B cell (primary cell): ENCODE measurements around the gene MAP2K5. TPM values are rescaled to one million over a fixed set of nuclear protein-coding genes. Genes with fewer than 3 reads are reported as not detected.

Experiments used
- ATAC-seq: fragments of 200-7000 bp; cut with Tn5 transposase; one replicate; pipeline ENCODE4 v1.10.0; 2021; ENCODE audit warnings: low read depth, mild to moderate bottlenecking, moderate number of reproducible peaks, moderate library complexity
- CTCF ChIA-PET: fragments of 350-600 bp; sonication (Branson Sonifier 250); formaldehyde crosslinking; loops from one replicate; lab custom pipeline; 2021; ENCODE audit warnings: antibody characterized with exemption, inconsistent platforms; lab: Charles Lee
- POLR2A ChIA-PET: fragments of 350-600 bp; sonication (Branson Sonifier 250); formaldehyde crosslinking; loops from one replicate; lab custom pipeline; 2021; ENCODE audit warnings: antibody characterized with exemption; lab: Charles Lee
- DNase-seq: peaks from one replicate; pipeline ENCODE4 v3.0.0; 2013
- H2AFZ ChIP-seq: 2 replicates; pipeline ENCODE4 v1.6.1; 2012; ENCODE audit warnings: mild to moderate bottlenecking, low read depth, low read length; ENCODE audit not compliant: insufficient read depth, poor library complexity, severe bottlenecking
- H3K27ac ChIP-seq, 2 donors: 1 replicate in 1 of 2; 2 replicates in 1 of 2; pipeline ENCODE4 v1.5.1; 2012 to 2013; ENCODE audit warnings: low read length in 2 of 2, mild to moderate bottlenecking in 2 of 2, moderate library complexity in 1 of 2
- H3K27me3 ChIP-seq, 4 experiments: fragments of 200-600 bp in 1 of 4; sonication (generic) in 1 of 4; replicated peaks in 1 of 4; 1 replicate in 2 of 4; 2 replicates in 2 of 4; pipeline versions ENCODE4 v1.6.1 to v1.7.0; 2013 to 2016; ENCODE audit warnings: low read length in 3 of 4, mild to moderate bottlenecking in 2 of 4, mixed read lengths in 1 of 4, moderate library complexity in 1 of 4; ENCODE audit not compliant: insufficient read depth in 4 of 4, control insufficient read depth in 3 of 4; ENCODE audit errors: control extremely low read depth in 1 of 4
- H3K36me3 ChIP-seq, 2 experiments: replicated peaks in 1 of 2; 1 replicate in 1 of 2; 2 replicates in 1 of 2; pipeline versions ENCODE4 v1.6.1 to v1.7.1; 2013; ENCODE audit warnings: low read length in 1 of 2; ENCODE audit not compliant: insufficient read depth in 2 of 2, control insufficient read depth in 1 of 2; ENCODE audit errors: control extremely low read depth in 1 of 2, extremely low read depth in 1 of 2
- H3K4me1 ChIP-seq, 2 donors: fragments of 200-600 bp in 1 of 2; sonication (generic) in 1 of 2; 1 replicate in 1 of 2; 2 replicates in 1 of 2; pipeline versions ENCODE4 v1.5.1 to v1.6.1; 2013 to 2017; ENCODE audit warnings: low read length in 2 of 2; ENCODE audit not compliant: control insufficient read depth in 2 of 2, insufficient read depth in 2 of 2
- H3K4me2 ChIP-seq: replicated peaks from 2 replicates; pipeline ENCODE3; 2012; ENCODE audit warnings: mild to moderate bottlenecking, low read depth, low read length; ENCODE audit not compliant: poor library complexity, severe bottlenecking
- H3K4me3 ChIP-seq, 5 experiments: fragments of 200-600 bp in 1 of 5; sonication (generic) in 1 of 5; 1 replicate in 3 of 5; 2 replicates in 2 of 5; pipeline versions ENCODE4 v1.5.1 to v1.7.0; 2011 to 2016; ENCODE audit warnings: low read length in 4 of 5, mild to moderate bottlenecking in 4 of 5, low read depth in 2 of 5, control low read depth in 1 of 5, moderate library complexity in 1 of 5; ENCODE audit not compliant: insufficient read depth in 1 of 5; ENCODE audit errors: control extremely low read depth in 1 of 5, extremely low read depth in 1 of 5
- H3K79me2 ChIP-seq: fragments of 200-600 bp; sonication (generic); one replicate; pipeline ENCODE4 v1.6.0; 2016; ENCODE audit warnings: low read length; ENCODE audit not compliant: control insufficient read depth, insufficient read depth
- H3K9ac ChIP-seq: fragments of 200-600 bp; sonication (generic); 2 replicates; pipeline ENCODE4 v1.6.1; 2017; ENCODE audit warnings: mild to moderate bottlenecking, low read length, moderate library complexity
- H3K9me3 ChIP-seq, 3 donors: one replicate each; pipeline versions ENCODE4 v1.6.1 to v1.7.1; 2013; ENCODE audit warnings: low read length in 2 of 3; ENCODE audit not compliant: control insufficient read depth in 2 of 3, insufficient read depth in 1 of 3; ENCODE audit errors: control extremely low read depth in 1 of 3
- H4K20me1 ChIP-seq: 2 replicates; pipeline ENCODE4 v1.6.0; 2012; ENCODE audit warnings: mild to moderate bottlenecking, low read length; ENCODE audit not compliant: insufficient read depth, control insufficient read depth, poor library complexity, severe bottlenecking
- H3K27ac Mint-ChIP-seq: one replicate; pipeline ENCODE4 v1.8.0; 2021; ENCODE audit warnings: mixed read lengths
- H3K27me3 Mint-ChIP-seq: one replicate; pipeline ENCODE4 v1.8.0; 2021; ENCODE audit warnings: mixed read lengths
- H3K4me1 Mint-ChIP-seq: one replicate; pipeline ENCODE4 v1.8.0; 2021; ENCODE audit warnings: mixed read lengths
- H3K4me3 Mint-ChIP-seq: one replicate; pipeline ENCODE4 v1.8.0; 2021; ENCODE audit warnings: mixed read lengths
- H3K9me3 Mint-ChIP-seq: one replicate; pipeline ENCODE4 v1.8.0; 2022; ENCODE audit warnings: mixed read lengths; ENCODE audit not compliant: insufficient read depth
- CTCF ChIP-seq: fragments of 200-600 bp; IDR thresholded peaks from one replicate; pipeline ENCODE4 v1.8.0; 2022; ENCODE audit warnings: antibody characterized with exemption, mild to moderate bottlenecking
- EZH2 ChIP-seq: IDR thresholded peaks from 2 replicates; pipeline ENCODE4 v1.6.1; 2012; ENCODE audit warnings: borderline replicate concordance, low read depth, mild to moderate bottlenecking, moderate library complexity, low read length; ENCODE audit not compliant: insufficient read depth, poor library complexity, severe bottlenecking
- WGBS: methylation state at CpG from one replicate; pipeline ENCODE4 v1.1.5; 2013; ENCODE audit warnings: missing lambda C conversion rate; ENCODE audit not compliant: insufficient coverage; 5-methylcytosine and 5-hydroxymethylcytosine counted together
- intact Hi-C: fragments of 100-400 bp; cut with micrococcal nuclease; formaldehyde crosslinking; loops from one replicate; pipeline ENCODE4 v1.10.0; 2022
- polyA plus RNA-seq: library from polyadenylated mRNA; depleted of rRNA; stranded (reverse); fragments of >200 nt; gene quantifications from 2 replicates; pipeline ENCODE4 v1.2.3, GENCODE V29; 2012
- total RNA-seq, 2 donors: library from RNA; stranded (reverse); fragments of 120-200 nt in 1 of 2; gene quantifications; 1 replicate in 1 of 2; 2 replicates in 1 of 2; pipeline versions ENCODE4 v1.2.3 to v1.2.4, GENCODE V29; 2013 to 2022

The MAP2K5 gene
- total and polyA plus RNA-seq, 2 donors (not counting 1 experiment from before 2014, with no cell fraction given) = 11.1 to 40.0 TPM

GRCh38 chr15:67534360-67534759, 8.1 kb upstream of the MAP2K5 start:
- no CpG with 5 or more reads among the region's 1 CpG for WGBS
- Histone ChIP-seq H3K9ac (no peak overlapping the region), H3K9me3 (no peaks in the 10 kb centered on the region), H3K36me3 (no peaks in the 10 kb centered on the region), H4K20me1 (no peaks in the 10 kb centered on the region), H3K4me1 (peaks cover 4% of the 10 kb centered on the region in 2 donors), H3K27ac (no peak overlapping the region), H3K27me3 (peaks cover 0 to 16% (median 6%) of the 10 kb centered on the region in 4 experiments), H3K79me2 (no peaks in the 10 kb centered on the region), H2AFZ (no peak overlapping the region), H3K4me3 (no peak overlapping the region), H3K4me2 (no peak overlapping the region)
- DNase-seq (no peak), ATAC-seq (no peak)
- Mint-ChIP-seq H3K27ac (no peak overlapping the region), H3K4me1 (peaks cover 13% of the 10 kb centered on the region), H3K27me3 (peaks cover 22% of the 10 kb centered on the region), H3K9me3 (no peaks in the 10 kb centered on the region), H3K4me3 (no peak overlapping the region)
- POLR2A ChIA-PET = no interaction called here
- intact Hi-C loops = no loop called here
- CTCF ChIA-PET = no interaction called here
- TF ChIP-seq EZH2 (no peak), CTCF (no peak)

GRCh38 chr15:67537771-67538170, 4.7 kb upstream of the MAP2K5 start:
- no peaks in the 10 kb centered on the region for H4K20me1 ChIP-seq
- Mint-ChIP-seq H3K27me3 (peaks cover 17% of the 10 kb centered on the region), H3K4me3 (no peak overlapping the region), H3K4me1 (peaks cover 30% of the 10 kb centered on the region), H3K9me3 (no peaks in the 10 kb centered on the region), H3K27ac (no peak overlapping the region)
- H3K9me3 ChIP-seq = no peaks in the 10 kb centered on the region
- H3K4me1 ChIP-seq = peaks cover 14 to 21% of the 10 kb centered on the region in 2 donors
- H3K27ac ChIP-seq = no peak overlapping the region
- DNase-seq = no peak
- no peak overlapping the region for H2AFZ ChIP-seq
- ChIA-PET POLR2A (no interaction called here), CTCF (no interaction called here)
- no peaks in the 10 kb centered on the region for H3K36me3 ChIP-seq
- no peak overlapping the region for H3K4me2 ChIP-seq
- ATAC-seq = no peak
- H3K9ac ChIP-seq = no peak overlapping the region
- WGBS = 100% methylated on average over 1 of the region's 1 CpG
- no peaks in the 10 kb centered on the region for H3K79me2 ChIP-seq
- H3K4me3 ChIP-seq = no peak overlapping the region
- peaks cover 0 to 16% (median 6%) of the 10 kb centered on the region in 4 experiments for H3K27me3 ChIP-seq
- intact Hi-C loops = no loop called here
- TF ChIP-seq EZH2 (no peak), CTCF (no peak)
